ENCODE data around the gene ZFPL1. TPM values are rescaled to one million over a fixed set of nuclear protein-coding genes. Genes with fewer than 3 reads are reported as not detected.

ZFPL1 gene
- total and polyA plus RNA-seq, 9 of the 15 experiments (the other 6 are each of a cell fraction or from before 2014, with no cell fraction given) = 3.7 to 37.5 (median 22.7) TPM

- TF ChIP-seq SMAD4 (CRISPR knock-in tag; conservative IDR thresholded peaks at IDR 0.05) = peak; percentile 77
- no peak for TF ChIP-seq PHTF2 (CRISPR knock-in tag; IDR thresholded peaks at IDR 0.05)
- TF ChIP-seq SMAD1 (IDR thresholded peaks at IDR 0.05; ENCODE audit: low read depth, low read length, partially characterized antibody) = peak; percentile 81
- TF ChIP-seq DIDO1 (tag; IDR thresholded peaks at IDR 0.05; ENCODE audit: low read depth) = peak; percentile 87
- TF ChIP-seq TAF9B (IDR thresholded peaks at IDR 0.05; ENCODE audit: partially characterized antibody) = peak; percentile 72
- TF ChIP-seq FOXK1 (CRISPR knock-in tag; IDR thresholded peaks at IDR 0.05; ENCODE audit: borderline replicate concordance) = no peak
- no peak for TF ChIP-seq CCAR2 (IDR thresholded peaks at IDR 0.05; ENCODE audit: low read depth, low read length)
- TF ChIP-seq ZNF76 (CRISPR knock-in tag; IDR thresholded peaks at IDR 0.05; ENCODE audit: borderline replicate concordance) = peak; percentile 27; the same call in 1 of the 2 replicates
- no peak for TF ChIP-seq E4F1 (CRISPR knock-in tag; IDR thresholded peaks at IDR 0.05; ENCODE audit: borderline replicate concordance)
- no peak; a peak in 1 of 3 replicates for TF ChIP-seq CBX3 (IDR thresholded peaks at IDR 0.05; ENCODE audit: borderline replicate concordance in 1 of 2, low read length in 2 of 2)
- TF ChIP-seq, protein P1, sequence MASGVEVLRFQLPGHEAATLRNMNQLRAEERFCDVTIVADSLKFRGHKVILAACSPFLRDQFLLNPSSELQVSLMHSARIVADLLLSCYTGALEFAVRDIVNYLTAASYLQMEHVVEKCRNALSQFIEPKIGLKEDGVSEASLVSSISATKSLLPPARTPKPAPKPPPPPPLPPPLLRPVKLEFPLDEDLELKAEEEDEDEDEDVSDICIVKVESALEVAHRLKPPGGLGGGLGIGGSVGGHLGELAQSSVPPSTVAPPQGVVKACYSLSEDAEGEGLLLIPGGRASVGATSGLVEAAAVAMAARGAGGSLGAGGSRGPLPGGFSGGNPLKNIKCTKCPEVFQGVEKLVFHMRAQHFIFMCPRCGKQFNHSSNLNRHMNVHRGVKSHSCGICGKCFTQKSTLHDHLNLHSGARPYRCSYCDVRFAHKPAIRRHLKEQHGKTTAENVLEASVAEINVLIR (CRISPR knock-in tag; IDR thresholded peaks at IDR 0.05) = peak; percentile 99
- TF ChIP-seq PHF20 (IDR thresholded peaks at IDR 0.05; ENCODE audit: partially characterized antibody) = peak; percentile 99
- peak; percentile 53 for TF ChIP-seq L3MBTL2 (IDR thresholded peaks at IDR 0.05)
- peak; percentile 50; the same call in 1 of the 2 replicates for TF ChIP-seq RFX5 (IDR thresholded peaks at IDR 0.05; ENCODE audit: low read depth, low read length)
- TF ChIP-seq KDM4B (IDR thresholded peaks at IDR 0.05; ENCODE audit: borderline replicate concordance in 2 of 2, low read depth in 1 of 2) = peak in 1 of 2 experiments; percentile 81; a peak in 1 of 4 replicates
- TF ChIP-seq SMC3 (conservative IDR thresholded peaks at IDR 0.05; ENCODE audit: insufficient read depth, low read depth, low read length) = 0 out of 2 replicates have a peak, but pooled peaks have one; percentile 18
- peak in 1 of 2 experiments; percentile 39; a peak in 1 of 4 replicates for TF ChIP-seq SIX5 (IDR thresholded peaks at IDR 0.05; ENCODE audit: borderline replicate concordance in 1 of 2, insufficient read depth in 1 of 2, low read depth in 1 of 2, low read length in 2 of 2)
- TF ChIP-seq MNT (conservative IDR thresholded peaks at IDR 0.05) = peak; percentile 94 to 97
- peak; percentile 46 to 55 for TF ChIP-seq NRF1 (conservative IDR thresholded peaks at IDR 0.05 in 1 of 2, IDR thresholded peaks at IDR 0.05 in 1 of 2)
- no peak for TF ChIP-seq RAD51 (IDR thresholded peaks at IDR 0.05; ENCODE audit: borderline replicate concordance, low read depth)
- TF ChIP-seq POLR2A (conservative IDR thresholded peaks at IDR 0.05) = peak; percentile 93
- TF ChIP-seq, protein P2, sequence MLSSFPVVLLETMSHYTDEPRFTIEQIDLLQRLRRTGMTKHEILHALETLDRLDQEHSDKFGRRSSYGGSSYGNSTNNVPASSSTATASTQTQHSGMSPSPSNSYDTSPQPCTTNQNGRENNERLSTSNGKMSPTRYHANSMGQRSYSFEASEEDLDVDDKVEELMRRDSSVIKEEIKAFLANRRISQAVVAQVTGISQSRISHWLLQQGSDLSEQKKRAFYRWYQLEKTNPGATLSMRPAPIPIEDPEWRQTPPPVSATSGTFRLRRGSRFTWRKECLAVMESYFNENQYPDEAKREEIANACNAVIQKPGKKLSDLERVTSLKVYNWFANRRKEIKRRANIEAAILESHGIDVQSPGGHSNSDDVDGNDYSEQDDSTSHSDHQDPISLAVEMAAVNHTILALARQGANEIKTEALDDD (IDR thresholded peaks at IDR 0.05) = no peak
These were observed at the start of gene ZFPL1, which contains the start of gene CDCA5 (continued) for GRCh38 chr11:65083834-65084597.

All from K562 (cell line).